Heart left ventricle (tissue), 16 donors: ENCODE results near the gene GNB1. TPM values are rescaled to one million over a fixed set of nuclear protein-coding genes. Genes with fewer than 3 reads are reported as not detected.
A peak's percentile ranks its signal among the peaks of the same experiment; 100 is the strongest.

Experiments used
- ATAC-seq, 4 donors: fragments of 200-7000 bp; cut with Tn5 transposase; one replicate each; pipeline ENCODE4 v1.9.1; 2020 to 2022; ENCODE audit warnings: moderate library complexity in 4 of 4, mild to moderate bottlenecking in 3 of 4, moderate number of reproducible peaks in 1 of 4
- DNase-seq, 5 donors: peaks; one replicate each; pipeline ENCODE4 v3.0.0-alpha.2; 2020
- H3K27ac ChIP-seq, 12 donors: fragments of 200-600 bp; sonication (generic) in 4 of 12; one replicate each; pipeline versions ENCODE4 v1.5.0 to v1.8.0; 2016 to 2022; ENCODE audit warnings: mild to moderate bottlenecking in 2 of 12
- H3K27me3 ChIP-seq, 9 donors: fragments of 200-600 bp; sonication (generic) in 2 of 9; one replicate each; pipeline versions ENCODE4 v1.5.1 to v1.8.0; 2016 to 2022; ENCODE audit warnings: mild to moderate bottlenecking in 3 of 9
- H3K36me3 ChIP-seq, 9 donors: fragments of 200-600 bp; sonication (generic) in 2 of 9; one replicate each; pipeline versions ENCODE4 v1.5.0 to v1.8.0; 2018 to 2022; ENCODE audit warnings: mild to moderate bottlenecking in 2 of 9
- H3K4me1 ChIP-seq, 12 donors: fragments of 200-600 bp; sonication (generic) in 4 of 12; one replicate each; pipeline versions ENCODE4 v1.5.0 to v1.8.0; 2016 to 2022; ENCODE audit warnings: mild to moderate bottlenecking in 3 of 12
- H3K4me3 ChIP-seq, 12 donors: fragments of 200-600 bp; sonication (generic) in 4 of 12; one replicate each; pipeline versions ENCODE4 v1.5.0 to v1.8.0; 2017 to 2022; ENCODE audit warnings: mild to moderate bottlenecking in 9 of 12, moderate library complexity in 4 of 12
- H3K9me3 ChIP-seq, 12 donors: fragments of 200-600 bp; sonication (generic) in 4 of 12; one replicate each; pipeline versions ENCODE4 v1.5.0 to v1.8.0; 2016 to 2022; ENCODE audit warnings: mild to moderate bottlenecking in 1 of 12
- CTCF ChIP-seq, 12 donors: fragments of 200-600 bp; sonication (generic) in 4 of 12; IDR thresholded peaks; one replicate each; pipeline versions ENCODE4 v1.5.0 to v1.8.0; 2018 to 2022; ENCODE audit warnings: antibody characterized with exemption in 12 of 12, mild to moderate bottlenecking in 5 of 12
- POLR2A ChIP-seq, 2 donors: fragments of 450-650 bp; IDR thresholded peaks; one replicate each; pipeline ENCODE4 v1.6.1; 2017; ENCODE audit warnings: antibody characterized with exemption in 2 of 2, mild to moderate bottlenecking in 2 of 2, moderate library complexity in 2 of 2
- WGBS, 4 donors: extraction: QIAGEN DNeasy Blood & Tissue Kit in 2 of 4; methylation state at CpG; one replicate each; pipeline versions ENCODE4 v1.1.5 to v1.1.7; 2013 to 2018; 5-methylcytosine and 5-hydroxymethylcytosine counted together
- intact Hi-C, 10 donors: fragments of 100-400 bp; cut with DNase I; formaldehyde crosslinking; loops; one replicate each; pipeline versions ENCODE4 v1.11.1 to v1.14.2; 2022
- polyA plus RNA-seq, 2 donors: library from polyadenylated mRNA; stranded (reverse); fragments of 200-250 nt; gene quantifications; one replicate each; pipeline ENCODE4 v1.2.3, GENCODE V29; 2013
- total RNA-seq, 9 donors: library from RNA; depleted of rRNA in 2 of 9; stranded (reverse); fragments of >200 nt in 2 of 9; fragmentation: NEBNext Ultra II Directional in 3 of 9; extraction: Animal tissue kit (Norgen Biotek cat#: 25700) in 3 of 9; gene quantifications; one replicate each; pipeline versions ENCODE4 v1.1.0 to v1.2.4, GENCODE V29; 2016 to 2023
- donor health status: ischemic (EF 13 %, LVEDD 7.1; RV severe dilation, severe dysfunction).
- donor health status: healthy with polysubstance abuse.
- donor health status: DM: no; HTN: yes; CAD: no.
- donor health status: DM: no; HTN: no; CAD: no.
- donor health status: ischemic (EF 25% LVEDD 6.9; RV normal size, moderate dysfunction).
- donor health status: ischemic (EF 25% LVEDD 5.7; RV mildly dilated, moderate dysfunction).
- donor health status: healthy.
- donor health status: DM: yes; HTN: yes; CAD: no.
- donor health status: ischemic (EF 35%, LVEDD 5.7; RV mildly dilated, moderate dysfunction).
- donor health status: nonischemic (EF 11% LVEDD 7.7; RV severe dilation, severe dysfunction).
- donor health status: DM: yes; HTN: yes; CAD: no.
- donor health status: PGD.
- donor health status: ischemic (EF 29% LVEDD 5.4; RV normal size, mild dysfunction).
- donor health status: nonischemic (EF 23%, LVEDD 6.1; RV moderate dilation, normal function).

GNB1 gene
- total and polyA plus RNA-seq, 11 donors: 52.9 to 275 (median 172) TPM

DNA sequence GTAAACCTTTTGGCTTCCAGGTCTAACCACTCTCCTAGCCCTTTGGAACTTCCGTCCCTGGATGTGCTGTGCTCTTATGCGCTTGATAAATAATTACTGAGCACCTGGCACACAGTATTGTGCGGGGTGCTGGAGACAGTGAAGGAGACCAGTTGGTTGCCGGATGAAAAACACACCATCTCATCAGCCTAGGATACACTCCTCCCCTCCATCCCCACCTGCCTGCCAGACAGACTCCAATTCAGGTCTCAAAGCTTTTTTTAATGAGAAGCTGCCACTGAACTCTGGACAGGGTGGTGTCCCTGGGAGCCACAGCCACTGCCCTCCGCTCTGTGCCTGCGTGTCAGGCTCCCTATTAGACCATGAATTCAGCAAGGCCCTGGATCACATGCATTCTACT lies 9.2 kb downstream of the GNB1 start:
- H3K9me3 ChIP-seq: no peaks in the 10 kb centered on the region
- DNase-seq (no peak), ATAC-seq (peak in 3 of 4 donors; percentile 27 to 42 (median 31))
- TF ChIP-seq POLR2A (IDR thresholded peaks at IDR 0.05): no peak
- TF ChIP-seq CTCF (IDR thresholded peaks at IDR 0.05): no peak
- no peak overlapping the region for H3K27ac ChIP-seq
- H3K36me3 ChIP-seq: peaks cover 0 to 23% (median 0%) of the 10 kb centered on the region in 9 donors
- WGBS, 4 donors: 64 to 76% (median 69%) methylated on average over 6 of the region's 6 CpGs
- intact Hi-C loops: loop anchor here in 3 of 10 donors (5.0 to 10.0 kb wide), 3 partner anchors 34 to 87 kb away; no protein-coding TSS in a partner anchor
- H3K27me3 ChIP-seq: no peaks in the 10 kb centered on the region
- peaks cover 16 to 99% (median 84%) of the 10 kb centered on the region in 12 donors for H3K4me1 ChIP-seq
- H3K4me3 ChIP-seq: no peak overlapping the region

- 41 to 59% (median 49%) methylated on average over 13 of the region's 13 CpGs for WGBS, 4 donors
- H3K36me3 ChIP-seq: peaks cover 0 to 32% (median 3%) of the 10 kb centered on the region in 9 donors
- peak in 1 of 5 donors; percentile 14 for DNase-seq
- H3K9me3 ChIP-seq: no peaks in the 10 kb centered on the region
- no peaks in the 10 kb centered on the region for H3K27me3 ChIP-seq
- TF ChIP-seq CTCF (IDR thresholded peaks at IDR 0.05) (no peak), POLR2A (IDR thresholded peaks at IDR 0.05) (no peak)
- H3K27ac ChIP-seq: no peak overlapping the region
- peaks cover 20 to 99% (median 84%) of the 10 kb centered on the region in 12 donors for H3K4me1 ChIP-seq
- peak in 2 of 4 donors; percentile 20 to 31 for ATAC-seq
- intact Hi-C loops: loop anchor here in 3 of 10 donors (5.0 to 10.0 kb wide), 3 partner anchors 33 to 86 kb away; no protein-coding TSS in a partner anchor
- no peak overlapping the region for H3K4me3 ChIP-seq
Observed at GRCh38 chr1:1880617-1881312, 10.1 kb downstream of the GNB1 start.

DNA sequence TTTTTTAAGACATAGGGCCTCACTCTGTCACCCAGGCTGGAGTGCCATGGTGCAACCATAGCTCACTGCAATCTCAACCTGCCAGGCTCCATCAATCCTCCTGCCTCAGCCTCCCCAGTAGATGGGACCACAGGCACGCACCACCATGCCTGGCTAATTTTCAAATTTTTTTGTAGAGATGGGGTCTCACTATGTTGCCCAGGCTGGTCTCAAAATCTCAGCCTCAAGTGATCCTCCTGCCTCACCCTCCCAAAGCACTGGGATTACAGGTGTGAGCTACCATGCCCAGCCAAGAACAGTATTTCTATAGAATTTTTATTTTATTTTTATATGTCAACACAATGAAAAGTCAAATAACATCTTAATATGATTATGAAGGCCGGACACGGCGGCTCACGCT lies 10.9 kb downstream of the GNB1 start:
- intact Hi-C loops: loop anchor here in 3 of 10 donors (5.0 to 10.0 kb wide), 3 partner anchors 33 to 85 kb away; no protein-coding TSS in a partner anchor
- ATAC-seq (no peak), DNase-seq (no peak)
- Histone ChIP-seq H3K9me3 (no peaks in the 10 kb centered on the region), H3K36me3 (peaks cover 0 to 40% (median 3%) of the 10 kb centered on the region in 9 donors), H3K4me1 (peaks cover 20 to 99% (median 92%) of the 10 kb centered on the region in 12 donors), H3K27ac (no peak overlapping the region), H3K4me3 (no peak overlapping the region), H3K27me3 (no peaks in the 10 kb centered on the region)
- no peak for TF ChIP-seq POLR2A (IDR thresholded peaks at IDR 0.05)
- TF ChIP-seq CTCF (IDR thresholded peaks at IDR 0.05): no peak
- 93 to 96% (median 94%) methylated on average over 5 of the region's 5 CpGs for WGBS, 4 donors

DNA sequence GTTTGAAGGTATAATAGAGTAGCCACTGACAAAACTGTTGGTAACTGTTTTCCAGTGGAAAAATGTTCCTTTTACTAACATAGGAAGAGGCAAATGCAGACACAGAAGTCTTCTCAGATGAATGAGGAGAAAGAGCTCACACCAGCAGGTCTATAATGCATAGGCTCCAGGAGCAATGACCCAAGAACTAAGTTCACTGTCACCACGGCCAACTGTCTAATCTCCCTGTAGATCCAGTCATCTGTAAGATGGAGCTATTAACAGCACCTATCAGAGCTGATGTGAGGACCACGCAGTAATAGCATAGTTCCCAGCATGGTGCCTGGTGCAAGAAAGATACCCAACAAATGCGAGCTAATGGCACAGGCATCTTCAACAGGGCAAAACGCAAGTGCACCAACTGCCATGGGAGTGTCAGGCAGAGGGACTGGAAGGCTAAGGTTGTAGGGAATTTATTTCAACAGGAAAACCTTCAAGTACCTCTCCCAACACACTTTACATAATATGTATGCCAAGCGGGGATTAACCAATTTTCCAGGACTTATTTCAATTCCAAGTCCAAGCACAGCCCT lies 12.9 kb downstream of the GNB1 start:
- Histone ChIP-seq H3K9me3 (no peaks in the 10 kb centered on the region), H3K27me3 (no peaks in the 10 kb centered on the region), H3K4me1 (peaks cover 25 to 100% (median 90%) of the 10 kb centered on the region in 12 donors), H3K4me3 (no peak overlapping the region), H3K36me3 (peaks cover 0 to 53% (median 3%) of the 10 kb centered on the region in 9 donors), H3K27ac (no peak overlapping the region)
- WGBS, 4 donors: 71 to 77% (median 75%) methylated on average over 4 to 5 of the region's 5 CpGs
- no peak for TF ChIP-seq CTCF (IDR thresholded peaks at IDR 0.05)
- no peak for TF ChIP-seq POLR2A (IDR thresholded peaks at IDR 0.05)
- intact Hi-C loops: no loop called here
- ATAC-seq (no peak), DNase-seq (no peak)
